BJ (cell line): ENCODE measurements around the gene PAM. TPM values are rescaled to one million over a fixed set of nuclear protein-coding genes. Genes with fewer than 3 reads are reported as not detected.

Experiments used
- CTCF ChIA-PET: fragments of 350-600 bp; formaldehyde crosslinking; extraction: SDS; loops from one replicate; lab custom pipeline; 2021; ENCODE audit warnings: antibody characterized with exemption, inconsistent platforms; lab: Yijun Ruan, JAX
- POLR2A ChIA-PET: fragments of 300-600 bp; sonication (Branson Sonifier 250); formaldehyde crosslinking; extraction: SDS; loops from one replicate; lab custom pipeline; 2021; ENCODE audit warnings: antibody characterized with exemption; lab: Charles Lee
- DNase-seq: peaks from one replicate; pipeline ENCODE4 v3.0.0-alpha.2; 2011; ENCODE audit warnings: low read depth
- H3K27me3 ChIP-seq: 2 replicates; pipeline ENCODE4 v1.6.0; 2011; ENCODE audit warnings: low read length; ENCODE audit not compliant: control insufficient read depth, insufficient read depth
- H3K36me3 ChIP-seq: 2 replicates; pipeline ENCODE4 v1.5.1; 2011; ENCODE audit warnings: low read length; ENCODE audit not compliant: control insufficient read depth, insufficient read depth
- H3K4me3 ChIP-seq: 2 replicates; pipeline ENCODE4 v1.5.1; 2011; ENCODE audit warnings: low read depth, mild to moderate bottlenecking, control low read depth, low read length
- CTCF ChIP-seq: IDR thresholded peaks from 2 replicates; pipeline ENCODE4 v1.5.1; 2011; ENCODE audit warnings: low read depth, mild to moderate bottlenecking, control low read depth, inconsistent platforms, low read length, moderate library complexity; ENCODE audit not compliant: insufficient read depth
- polyA plus RNA-seq: library from polyadenylated mRNA; depleted of rRNA; stranded (reverse); fragments of >200 nt; gene quantifications from 2 replicates; pipeline ENCODE4 v1.2.3, GENCODE V29; 2011

Gene PAM
- polyA plus RNA-seq, 1 experiment: 256 TPM

- DNase-seq: no peak
- Histone ChIP-seq H3K36me3 (no peaks in the 10 kb centered on the region; the same call in 1 of the 2 replicates), H3K27me3 (no peaks in the 10 kb centered on the region), H3K4me3 (no peak overlapping the region)
- no peak for TF ChIP-seq CTCF
- ChIA-PET POLR2A (no interaction called here), CTCF (no interaction called here)
Measured at GRCh38 chr5:102763734-102764133, 8.6 kb downstream of the PAM start.

GRCh38 chr5:102764381-102765004 is 9.4 kb downstream of the PAM start:
- no peak for TF ChIP-seq CTCF
- no peak for DNase-seq
- POLR2A ChIA-PET: no interaction called here
- Histone ChIP-seq H3K36me3 (no peaks in the 10 kb centered on the region; the same call in 1 of the 2 replicates), H3K27me3 (no peaks in the 10 kb centered on the region), H3K4me3 (no peak overlapping the region)
- CTCF ChIA-PET: interaction anchor here (1.1 kb wide), 1 partner anchor 10 kb away, joined by 3 read pairs; the partner anchor contains the start of gene PAM

- ChIA-PET POLR2A (no interaction called here), CTCF (interaction anchor here (1.1 kb wide), 1 partner anchor 11 kb away, joined by 3 read pairs; the partner anchor contains the start of gene PAM)
- no peak for DNase-seq
- no peak for TF ChIP-seq CTCF
- H3K27me3 ChIP-seq: no peaks in the 10 kb centered on the region
- no peak overlapping the region for H3K4me3 ChIP-seq
- H3K36me3 ChIP-seq: no peaks in the 10 kb centered on the region; the same call in 1 of the 2 replicates
Measured at GRCh38 chr5:102765350-102765749, 10.2 kb downstream of the PAM start.

- no peak for TF ChIP-seq CTCF
- ChIA-PET POLR2A (no interaction called here), CTCF (no interaction called here)
- Histone ChIP-seq H3K36me3 (no peaks in the 10 kb centered on the region; the same call in 1 of the 2 replicates), H3K27me3 (no peaks in the 10 kb centered on the region), H3K4me3 (no peak overlapping the region)
- no peak for DNase-seq
Measured at GRCh38 chr5:102766295-102767090, 11.4 kb downstream of the PAM start.

- no peaks in the 10 kb centered on the region; the same call in 1 of the 2 replicates for H3K36me3 ChIP-seq
- no peak for DNase-seq
- no peak for TF ChIP-seq CTCF
- H3K4me3 ChIP-seq: no peak overlapping the region
- CTCF ChIA-PET: no interaction called here
- POLR2A ChIA-PET: no interaction called here
- no peaks in the 10 kb centered on the region for H3K27me3 ChIP-seq
Measured at GRCh38 chr5:102767862-102768261, 12.8 kb downstream of the PAM start.
